NCI-H2227 (cell line): ENCODE results near the gene TGFB1.
"Not testable (repeated sequence)": the region's sequence is repeated elsewhere in the genome, so short reads cannot be mapped to it uniquely, and the experiment has no call there.

ENCODE experiments used
- DNase-seq: peaks from one replicate; lab custom pipeline; 2025; ENCODE audit not compliant: unreplicated experiment; lab: John Stamatoyannopoulos, UW

Gene TGFB1

GRCh38 chr19:41304706-41305483, 48.8 kb downstream of the TGFB1 start:
- DNase-seq: no peak

- no peak for DNase-seq
Observed at GRCh38 chr19:41303954-41304353, 49.8 kb downstream of the TGFB1 start.

- DNase-seq: no peak
Observed at GRCh38 chr19:41302624-41303351, 50.9 kb downstream of the TGFB1 start.

DNA sequence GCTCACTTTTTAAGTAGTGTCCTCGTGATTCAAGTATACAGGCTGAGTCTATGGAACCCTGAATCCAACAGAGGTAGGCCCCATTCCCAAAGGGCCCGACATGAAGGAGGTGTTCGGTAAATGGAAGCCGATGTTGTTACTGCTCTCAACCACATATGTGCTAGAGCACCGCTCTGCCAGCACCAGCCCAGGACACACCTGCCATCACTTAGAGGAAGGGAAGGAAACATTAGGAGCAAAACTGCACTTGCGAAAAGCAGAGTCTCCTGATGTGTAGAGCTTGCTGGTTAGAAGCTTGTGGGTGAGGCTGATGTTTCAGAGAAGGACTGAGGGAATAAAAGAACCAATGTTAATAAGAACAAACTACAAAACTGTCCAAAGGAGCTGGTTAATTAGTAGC, 53.2 kb downstream of the TGFB1 start:
- no peak for DNase-seq

GRCh38 chr19:41299755-41300089, 54.0 kb downstream of the TGFB1 start:
- peak; percentile 93 for DNase-seq

- DNase-seq: no peak
Observed at GRCh38 chr19:41299046-41299754, 54.5 kb downstream of the TGFB1 start.

- peak; percentile 91 for DNase-seq
Observed at GRCh38 chr19:41298348-41298964, 55.3 kb downstream of the TGFB1 start.

GRCh38 chr19:41297628-41298347, 55.9 kb downstream of the TGFB1 start:
- DNase-seq: peak; percentile 34

- DNase-seq: no peak
Observed at GRCh38 chr19:41296433-41296871, 57.3 kb downstream of the TGFB1 start.

GRCh38 chr19:41295499-41295898, 58.2 kb downstream of the TGFB1 start:
- DNase-seq: no peak

DNA sequence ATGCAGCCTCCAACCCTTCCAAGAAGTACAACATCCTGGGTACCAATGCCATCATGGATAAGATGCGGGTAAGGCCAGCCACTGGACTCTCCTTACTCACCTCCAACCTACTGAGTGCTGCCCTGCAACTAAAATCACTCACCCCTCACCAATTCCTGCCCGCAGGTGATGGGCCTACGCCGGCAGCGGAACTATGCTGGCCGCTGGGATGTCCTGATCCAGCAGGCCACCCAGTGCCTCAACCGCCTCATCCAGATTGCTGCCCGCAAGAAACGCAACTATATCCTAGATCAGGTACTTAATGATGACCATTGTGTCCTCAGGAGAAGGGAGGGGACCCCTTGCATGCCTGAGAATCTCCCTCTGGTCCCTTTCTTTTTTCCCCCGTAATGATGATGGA, 59.3 kb downstream of the TGFB1 start:
- no peak for DNase-seq

- DNase-seq: not testable (repeated sequence)
Observed at GRCh38 chr19:41289814-41290213, 63.9 kb downstream of the TGFB1 start.

DNA sequence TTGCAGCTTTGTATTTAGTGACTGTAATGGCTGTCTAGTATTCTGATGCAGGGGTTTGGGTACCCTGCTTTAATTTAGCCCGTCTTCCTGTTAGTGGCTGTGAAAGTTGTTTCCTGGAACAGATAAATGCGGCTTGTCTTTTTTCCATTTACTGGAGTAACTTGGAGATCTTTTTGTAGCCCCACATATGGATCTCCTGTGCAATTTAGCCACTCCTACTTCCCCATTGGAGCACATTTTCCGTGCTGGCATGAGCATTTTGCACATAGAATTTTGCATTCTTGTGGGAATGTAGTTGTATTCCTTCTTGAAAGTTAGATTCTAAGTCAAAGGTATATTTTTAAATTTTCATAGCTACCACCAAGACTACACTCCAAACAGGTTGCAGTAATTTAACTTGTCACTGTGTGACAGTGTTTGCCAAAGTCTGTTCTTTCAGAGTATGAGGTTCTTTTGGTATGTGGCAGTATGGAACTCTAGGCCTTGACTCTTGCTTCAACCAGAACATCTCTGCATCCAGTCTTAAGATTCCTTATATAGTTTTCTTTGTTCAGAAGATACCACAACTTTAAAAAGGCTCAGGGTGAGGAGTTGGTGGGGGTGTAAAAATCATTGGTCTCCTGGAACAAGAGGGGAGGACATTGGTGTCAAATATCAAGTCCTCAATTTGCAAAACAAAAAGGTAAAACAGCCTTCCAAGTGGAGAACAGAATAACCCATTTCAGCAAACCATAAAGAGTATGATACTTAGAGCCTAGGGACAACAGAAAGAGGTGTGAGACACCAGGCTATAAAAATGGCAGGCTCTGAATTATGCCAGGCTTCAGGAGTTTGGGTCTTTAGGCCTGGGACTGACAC, 64.8 kb downstream of the TGFB1 start:
- no peak for DNase-seq
